ENCODE data around the gene HSPB1.
"Not testable (repeated sequence)": the region's sequence is repeated elsewhere in the genome, so short reads cannot be mapped to it uniquely, and the experiment has no call there.

Gene HSPB1

DNA sequence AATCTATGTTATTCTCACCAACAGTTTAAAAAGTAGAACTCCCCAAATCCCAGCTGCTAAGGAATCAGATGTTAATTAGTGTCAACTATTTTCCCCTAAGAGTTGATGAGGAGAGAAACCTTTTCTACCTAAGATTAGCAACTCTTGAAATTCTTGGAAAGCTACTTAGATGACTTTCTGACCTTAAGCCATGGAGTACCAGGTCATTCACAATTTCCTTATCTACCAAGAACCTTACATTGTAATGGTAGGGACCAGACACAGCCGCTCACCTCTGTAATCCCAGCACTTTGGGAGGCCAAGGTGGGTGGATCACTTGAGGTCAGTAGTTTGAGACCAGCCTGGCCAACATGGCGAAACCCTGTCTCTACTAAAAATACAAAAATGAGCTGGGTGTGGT, 32.9 kb downstream of the HSPB1 start:
- DNase-seq, result not testable (repeated sequence)

DNA sequence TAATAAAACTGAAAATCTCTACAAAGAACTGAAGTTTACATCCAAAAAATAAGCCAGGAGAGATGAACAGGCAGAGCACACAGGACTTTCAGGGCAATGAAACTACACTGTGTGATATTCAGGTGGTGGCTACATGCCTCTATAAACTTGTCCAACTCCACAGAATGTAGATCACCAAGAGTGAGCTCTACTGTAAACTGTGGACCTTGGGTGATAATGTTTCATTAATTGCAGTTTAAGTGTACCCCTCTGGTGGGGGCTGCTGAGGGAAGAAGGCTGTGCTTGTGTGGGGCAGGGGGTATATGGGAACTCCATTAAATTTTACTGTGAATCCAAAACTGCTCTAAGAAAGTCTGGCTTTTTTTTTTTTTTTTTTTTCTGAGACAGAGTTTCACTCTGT, 33.6 kb downstream of the HSPB1 start:
- DNase-seq, result no peak

DNA sequence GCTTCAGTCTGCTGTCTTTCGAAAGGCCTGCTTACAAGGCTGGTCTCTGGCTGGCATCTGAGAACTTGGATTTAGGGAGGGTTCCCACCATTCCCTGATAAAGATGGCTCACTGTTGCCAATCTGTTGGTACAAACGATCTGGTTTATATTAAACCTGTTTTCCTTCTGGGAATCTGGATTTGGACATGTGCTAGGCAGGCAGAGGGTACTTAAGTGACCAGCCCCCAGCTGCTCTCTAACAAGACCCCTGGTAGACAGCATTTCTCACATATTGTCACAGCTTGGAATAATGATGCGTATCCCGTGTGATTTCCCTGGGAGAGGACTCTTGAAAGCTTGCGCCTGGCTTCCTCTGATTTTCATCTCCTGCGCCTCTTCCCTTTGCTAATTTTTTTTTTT, 34.7 kb downstream of the HSPB1 start:
- no peak for DNase-seq

DNA sequence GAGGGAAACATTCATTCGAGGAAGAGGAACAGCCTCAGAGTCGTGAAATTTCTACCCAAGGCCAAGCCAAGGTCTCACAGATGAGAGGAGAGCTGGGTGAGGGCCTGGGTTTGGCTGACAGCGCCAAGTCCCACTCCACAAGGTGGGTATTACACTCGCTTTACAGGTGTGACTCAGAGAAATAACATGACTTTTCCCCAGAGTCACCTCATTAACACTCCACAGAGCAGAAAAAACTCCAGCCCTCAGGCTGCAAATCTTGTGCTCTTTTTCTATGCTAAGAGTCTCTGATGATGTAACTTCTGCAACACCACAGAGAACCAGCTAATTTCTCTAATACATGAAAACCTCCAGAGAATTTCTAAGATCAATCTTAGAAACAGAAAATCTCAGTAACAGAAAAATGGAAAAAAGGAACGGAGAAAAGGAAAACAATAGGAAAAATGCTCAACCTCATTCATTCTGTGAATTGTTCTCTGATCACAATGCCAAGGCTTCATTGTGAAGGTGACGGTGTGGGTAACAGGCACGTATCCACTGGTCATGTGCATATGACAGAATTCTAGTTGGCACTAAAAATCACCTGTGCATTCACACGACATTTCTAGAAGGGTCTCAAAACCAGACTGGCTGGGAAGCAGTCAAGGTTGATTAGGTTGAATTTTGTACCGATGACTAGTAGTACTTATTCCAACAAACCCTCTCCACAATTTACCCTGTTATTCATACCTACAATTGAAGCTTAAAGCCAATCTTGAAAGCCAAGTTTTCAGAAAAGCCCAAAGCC, 36.0 kb downstream of the HSPB1 start:
- no peak for DNase-seq

DNA sequence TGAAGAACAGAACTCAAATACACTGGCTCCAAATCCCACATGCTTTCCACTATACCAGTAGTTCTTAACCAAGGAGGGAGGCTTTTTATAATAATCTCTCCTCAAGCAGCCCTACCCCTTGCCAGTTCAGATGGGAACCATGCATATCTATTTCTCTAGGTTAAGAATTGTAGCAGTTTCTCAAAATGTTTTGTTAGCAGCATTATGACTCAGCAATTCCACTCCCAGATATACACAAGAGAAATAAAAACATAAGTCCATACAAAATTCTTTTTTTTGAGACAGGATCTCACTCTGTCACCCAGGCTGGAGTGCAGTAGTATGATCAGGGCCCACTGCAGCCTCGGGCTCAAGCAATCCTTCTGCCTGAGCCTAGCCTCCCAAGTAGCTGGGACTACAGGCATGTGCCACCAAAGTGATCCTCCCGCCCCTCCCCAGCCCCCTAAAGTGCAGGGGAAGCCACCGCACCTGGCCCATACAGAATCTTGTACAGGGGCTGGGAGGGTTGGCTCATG, 38.2 kb downstream of the HSPB1 start:
- no peak for DNase-seq

DNA sequence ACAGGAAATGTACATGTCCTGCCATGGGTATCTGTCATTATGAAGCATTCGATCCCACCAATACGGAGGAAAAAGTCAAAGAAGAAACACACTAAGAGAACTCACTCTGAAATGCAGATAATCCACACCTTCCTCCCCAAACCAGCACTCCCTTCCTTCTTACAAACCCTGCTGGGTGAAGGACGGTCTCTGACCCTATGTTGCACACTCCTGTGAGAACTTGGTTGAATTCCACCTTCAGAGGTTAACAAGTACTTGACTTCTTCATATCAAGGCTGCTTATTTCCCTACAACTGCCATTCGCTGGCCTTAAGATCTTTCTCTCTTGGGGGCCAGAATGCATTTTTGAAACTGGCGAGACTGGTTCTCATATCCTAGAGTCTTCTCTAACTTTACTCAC, 39.7 kb downstream of the HSPB1 start:
- DNase-seq, result no peak

DNA sequence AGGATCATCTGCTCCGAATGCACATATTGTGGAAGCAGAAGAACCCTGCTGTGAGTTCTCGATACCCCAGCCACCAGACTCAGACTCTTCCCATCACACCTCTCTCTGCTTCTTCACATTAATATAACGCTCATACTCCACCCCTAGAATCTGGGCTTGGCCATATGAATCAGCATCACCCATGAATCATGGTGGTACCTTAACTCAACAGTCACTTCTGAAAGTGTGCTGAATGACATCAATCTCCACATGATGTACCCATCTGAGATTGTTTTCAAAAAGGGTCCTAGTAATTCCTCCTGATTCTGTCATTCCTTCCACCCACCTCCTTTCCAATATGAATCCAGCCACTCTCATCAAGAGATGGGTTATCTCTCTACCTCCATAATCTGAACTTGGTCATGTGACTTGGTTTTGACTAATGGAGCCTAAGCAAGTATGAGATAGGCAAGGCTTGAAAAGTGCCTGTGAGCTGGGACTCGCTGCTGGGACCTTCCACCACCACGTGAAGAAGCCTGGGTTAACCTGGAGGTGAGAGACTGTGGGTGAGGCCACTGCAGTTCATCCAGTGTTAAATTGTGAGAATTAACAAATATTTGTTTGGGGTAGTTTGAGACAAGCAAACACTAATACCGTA, 40.9 kb downstream of the HSPB1 start:
- no peak for DNase-seq

DNA sequence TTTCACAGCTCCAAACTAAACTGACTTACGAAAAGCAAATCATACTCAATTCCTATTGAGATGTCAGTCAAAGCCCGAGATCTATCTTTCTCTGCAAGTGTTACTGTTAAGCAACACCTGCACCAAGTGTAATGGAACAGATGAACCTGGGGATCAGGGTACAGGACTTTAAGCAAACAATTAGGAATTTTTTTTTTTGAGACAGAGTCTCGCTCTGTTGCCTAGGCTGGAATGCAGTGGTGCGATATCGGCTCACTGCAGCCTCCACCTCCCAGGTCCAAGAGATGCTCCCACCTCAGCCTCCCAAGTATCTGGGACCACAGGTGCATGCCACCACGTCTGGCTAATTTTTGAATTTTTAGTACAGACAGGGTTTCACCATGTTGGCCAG, 41.5 kb downstream of the HSPB1 start:
- no peak for DNase-seq

DNA sequence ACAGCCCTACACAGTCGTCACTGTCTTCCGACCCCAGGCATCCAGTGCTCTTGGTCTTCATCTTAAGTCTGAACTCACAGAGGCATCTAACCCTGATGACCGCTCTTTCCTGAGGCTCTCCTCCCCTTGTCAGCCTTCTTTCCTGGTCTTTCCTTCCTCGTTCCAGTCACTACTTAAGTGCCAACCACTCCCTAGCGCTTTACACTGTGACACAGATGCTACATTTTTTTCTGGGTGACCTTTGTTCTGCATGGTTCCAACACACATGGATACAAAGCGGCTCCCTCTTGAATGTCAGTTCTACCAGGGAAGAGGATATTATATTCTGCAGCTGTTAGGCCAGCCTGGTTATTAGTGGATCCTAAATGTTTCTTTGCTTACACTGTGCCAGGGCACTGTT, 43.6 kb downstream of the HSPB1 start:
- DNase-seq, result no peak

DNA sequence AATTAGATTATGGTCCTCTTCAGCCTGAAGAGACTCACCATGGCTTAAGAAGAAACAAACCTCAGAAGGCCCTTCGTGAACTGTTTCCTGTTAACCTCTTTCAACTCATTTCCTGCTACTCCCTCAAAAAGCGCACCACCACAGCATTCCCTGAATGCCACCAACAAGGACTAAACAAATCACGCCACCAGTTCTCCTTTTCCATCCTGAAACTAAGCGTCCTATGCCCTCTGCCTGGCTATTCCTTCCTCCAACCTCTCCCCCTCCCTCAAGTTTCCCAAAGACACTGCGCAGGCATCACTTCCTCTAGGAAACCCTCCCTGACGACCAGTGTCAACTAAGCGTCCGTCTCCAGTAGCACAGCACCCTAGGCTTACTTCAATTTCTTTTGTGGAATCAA, 44.3 kb downstream of the HSPB1 start:
- DNase-seq, result peak; percentile 46

DNA sequence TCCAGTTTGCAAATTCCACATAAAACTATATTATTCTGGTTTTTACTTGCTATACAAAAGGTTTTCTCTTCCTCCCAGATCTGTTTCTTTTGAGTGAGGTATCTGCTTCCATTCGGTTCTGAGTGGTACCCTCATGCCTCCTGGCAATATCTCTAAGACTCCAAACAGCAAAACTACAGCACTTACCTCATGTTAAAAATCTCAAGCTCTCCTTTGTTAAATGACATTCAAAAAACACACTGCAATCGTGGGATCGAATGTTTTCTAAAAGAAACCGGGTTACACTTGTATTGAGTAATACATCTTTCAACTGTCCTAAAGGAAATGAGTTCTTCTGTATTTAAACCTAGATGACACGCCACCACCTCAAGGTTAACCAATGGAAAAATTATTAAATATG, 45.2 kb downstream of the HSPB1 start:
- DNase-seq, result no peak

DNA sequence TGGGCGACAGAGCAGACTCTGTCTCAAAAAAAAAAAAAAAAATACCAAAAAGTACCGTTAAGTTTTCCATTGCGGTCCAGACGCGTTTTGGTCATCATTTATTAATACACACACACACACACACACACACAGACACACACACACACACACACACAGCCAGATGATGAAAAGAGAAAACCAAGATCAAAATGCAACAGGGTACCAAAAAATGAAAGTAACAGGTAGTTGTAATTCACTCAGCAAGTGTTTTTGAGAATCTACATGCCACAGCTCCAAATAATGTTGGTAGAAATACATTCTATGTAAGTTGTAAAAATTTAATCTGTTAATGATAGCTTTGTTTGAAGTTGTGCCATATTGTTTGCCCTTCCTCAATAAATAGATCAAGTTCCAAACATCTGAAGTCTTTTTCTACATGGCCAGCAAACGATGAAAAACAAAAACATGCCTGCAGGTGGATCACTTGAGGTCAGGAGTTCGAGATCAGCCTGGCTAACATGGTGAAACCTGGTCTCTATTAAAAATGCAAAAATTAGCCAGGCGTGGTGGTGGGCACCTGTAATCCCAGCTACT, 46.9 kb downstream of the HSPB1 start:
- no peak for DNase-seq

DNA sequence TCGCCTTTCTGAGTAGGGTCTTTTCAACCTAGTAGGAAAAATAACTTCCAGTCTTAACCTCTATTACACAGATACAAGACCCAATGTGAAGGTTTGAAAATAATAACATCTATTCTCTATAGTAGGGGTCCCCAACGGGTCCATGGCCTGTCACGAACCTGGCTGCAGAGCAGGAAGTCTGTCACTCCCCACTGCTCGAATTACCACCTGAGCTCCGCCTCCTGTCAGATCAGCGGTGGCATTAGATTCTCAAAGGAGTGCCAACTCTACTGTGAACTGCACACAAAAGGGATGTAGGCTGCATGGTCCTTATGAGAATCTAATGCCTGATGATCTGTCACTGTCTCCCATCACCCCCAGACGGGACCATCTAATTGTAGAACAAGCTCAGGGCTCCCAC, 48.9 kb downstream of the HSPB1 start:
- DNase-seq, result no peak

DNA sequence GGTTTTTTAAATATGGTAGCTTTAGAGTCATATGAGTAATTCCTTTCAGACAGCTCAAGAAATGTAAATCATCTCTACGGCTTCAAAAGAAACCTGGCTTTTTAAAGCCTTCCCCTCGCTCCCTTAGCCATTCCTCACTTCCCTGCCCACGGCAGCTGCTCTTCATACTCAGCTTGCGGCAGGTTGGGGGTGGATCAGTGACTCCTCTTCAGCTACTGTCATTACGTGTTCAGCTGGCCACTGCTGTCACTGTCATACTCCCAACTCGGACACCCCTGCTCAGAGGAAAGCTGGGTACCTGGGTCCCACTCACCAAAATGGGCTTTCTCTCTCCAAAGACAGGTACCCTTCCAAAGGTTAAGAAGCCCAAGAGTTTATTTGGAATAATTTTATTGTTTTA, 49.7 kb downstream of the HSPB1 start:
- no peak for DNase-seq

DNA sequence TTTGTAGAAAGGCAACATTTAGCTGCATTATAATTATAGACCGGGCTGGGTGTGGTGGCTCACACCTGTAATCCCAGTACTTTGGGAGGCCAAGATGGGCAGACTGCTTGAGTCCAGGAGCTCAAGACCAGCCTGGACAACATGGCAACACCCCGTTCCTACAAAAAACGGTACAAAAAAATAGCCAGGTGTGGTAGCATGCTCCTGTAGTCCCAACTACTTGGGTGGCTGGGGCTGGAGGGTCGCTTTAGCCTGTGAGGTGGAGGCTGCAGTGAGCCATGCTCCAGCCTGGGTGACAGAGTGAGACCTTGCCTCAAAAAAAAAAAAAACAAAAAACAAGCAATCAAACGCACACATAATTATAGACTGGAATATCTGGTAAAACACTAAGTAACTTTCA, 51.3 kb downstream of the HSPB1 start:
- DNase-seq, result no peak
